HCT116 (cell line): Measurements from ENCODE around the gene HIC1. TPM values are rescaled to one million over a fixed set of nuclear protein-coding genes. Genes with fewer than 3 reads are reported as not detected.

Experiments
- ATAC-seq: fragments of 200-7000 bp; cut with Tn5 transposase; 2 replicates; pipeline ENCODE4 v1.9.1; 2020; ENCODE audit warnings: mild to moderate bottlenecking, moderate library complexity
- BruUV-seq: library from RNA; stranded (reverse); fragments of 400-500 nt; replicated peaks from 2 replicates; lab custom pipeline; 2021; lab: Mats Ljungman, UMichigan
- CTCF ChIA-PET: fragments of 300-600 bp; sonication (Branson Sonifier 250); formaldehyde crosslinking; loops from one replicate; lab custom pipeline; 2021; ENCODE audit warnings: antibody characterized with exemption; lab: Charles Lee
- POLR2A ChIA-PET: fragments of 300-600, 350-600 bp; sonication (Branson Sonifier 250); formaldehyde crosslinking; loops from one replicate; lab custom pipeline; 2021; ENCODE audit warnings: antibody characterized with exemption; lab: Charles Lee
- RAD21 ChIA-PET, 2 experiments: fragments of 300-600 bp; sonication (Branson Sonifier 250); formaldehyde crosslinking; loops; one replicate each; lab custom pipeline; 2023; ENCODE audit warnings: low total read pairs in 2 of 2; ENCODE audit not compliant: uncharacterized antibody in 2 of 2, unreplicated experiment in 2 of 2, low non-redundant PET in 1 of 2; lab: Charles Lee
- DNase-seq: peaks from one replicate; pipeline ENCODE4 v3.0.0-alpha.2; 2010; ENCODE audit warnings: low read depth, low spot score
- H2AFZ ChIP-seq: fragments of 200-600 bp; shearing (Covaris generic), sonication (generic); 2 replicates; pipeline ENCODE4 v1.6.1; 2017; ENCODE audit warnings: low read depth, mixed run types, mixed read lengths, antibody characterized with exemption, low read length; ENCODE audit not compliant: poor library complexity, severe bottlenecking
- H3K27ac ChIP-seq: 2 replicates; pipeline ENCODE4 v1.5.1; 2012; ENCODE audit warnings: low read depth, low read length
- H3K27me3 ChIP-seq: fragments of 200-600 bp; sonication (generic); 2 replicates; pipeline ENCODE4 v1.6.1; 2016; ENCODE audit warnings: mixed run types, low read length, mixed read lengths; ENCODE audit not compliant: insufficient read depth
- H3K36me3 ChIP-seq, 2 experiments: fragments of 200-500 bp in 1 of 2; fragments of 200-600 bp in 1 of 2; sonication (Bioruptor generic) in 1 of 2; sonication (generic) in 1 of 2; 2 replicates each; pipeline versions ENCODE4 v1.5.1 to v1.6.1; 2014 to 2016; ENCODE audit warnings: low read length in 2 of 2, inconsistent platforms in 1 of 2, mixed read lengths in 1 of 2, mixed run types in 1 of 2; ENCODE audit not compliant: insufficient read depth in 2 of 2, control insufficient read depth in 1 of 2
- H3K4me1 ChIP-seq, 2 experiments: fragments of 200-600 bp in 1 of 2; sonication (generic) in 1 of 2; 2 replicates each; pipeline versions ENCODE4 v1.5.1 to v1.6.1; 2012 to 2017; ENCODE audit warnings: low read length in 2 of 2, inconsistent platforms in 1 of 2, mild to moderate bottlenecking in 1 of 2, mixed read lengths in 1 of 2, mixed run types in 1 of 2, moderate library complexity in 1 of 2; ENCODE audit not compliant: insufficient read depth in 2 of 2, control insufficient read depth in 1 of 2
- H3K4me2 ChIP-seq: fragments of 200-600 bp; sonication (generic); 2 replicates; pipeline ENCODE4 v1.6.1; 2017; ENCODE audit warnings: mixed run types, low read length, mixed read lengths
- H3K4me3 ChIP-seq, 2 experiments: fragments of 200-600 bp in 1 of 2; sonication (generic) in 1 of 2; replicated peaks in 1 of 2; 2 replicates each; pipeline ENCODE4 v1.5.1; 2011 to 2016; ENCODE audit warnings: low read length in 2 of 2, control low read depth in 1 of 2, low read depth in 1 of 2, mild to moderate bottlenecking in 1 of 2, mixed read lengths in 1 of 2, mixed run types in 1 of 2
- H3K79me2 ChIP-seq: fragments of 200-600 bp; sonication (generic); 2 replicates; pipeline ENCODE4 v1.6.1; 2017; ENCODE audit warnings: mild to moderate bottlenecking, mixed run types, low read length, moderate library complexity, mixed read lengths; ENCODE audit not compliant: insufficient read depth
- H3K9ac ChIP-seq: fragments of 200-600 bp; sonication (generic); 2 replicates; pipeline ENCODE4 v1.6.1; 2016; ENCODE audit warnings: low read length, mixed read lengths
- H3K9me2 ChIP-seq: fragments of 200-600 bp; sonication (generic), shearing (Covaris generic); 2 replicates; pipeline ENCODE4 v1.6.1; 2017; ENCODE audit warnings: mixed run types, mild to moderate bottlenecking, moderate library complexity; ENCODE audit not compliant: insufficient read depth
- H3K9me3 ChIP-seq, 2 experiments: fragments of 200-500 bp in 1 of 2; fragments of 200-600 bp in 1 of 2; sonication (Bioruptor generic) in 1 of 2; sonication (generic) in 1 of 2; 2 replicates each; pipeline ENCODE4 v1.6.1; 2014 to 2017; ENCODE audit warnings: low read length in 2 of 2, mixed read lengths in 2 of 2, inconsistent platforms in 1 of 2, low read depth in 1 of 2, mild to moderate bottlenecking in 1 of 2, mixed run types in 1 of 2, moderate library complexity in 1 of 2; ENCODE audit not compliant: control insufficient read depth in 1 of 2, insufficient read depth in 1 of 2
- H4K20me1 ChIP-seq: fragments of 200-600 bp; sonication (generic), shearing (Covaris generic); 2 replicates; pipeline ENCODE4 v1.6.1; 2017; ENCODE audit warnings: mixed run types, mild to moderate bottlenecking, moderate library complexity; ENCODE audit not compliant: insufficient read depth
- EGR1 ChIP-seq: IDR thresholded peaks from 2 replicates; pipeline ENCODE4 v1.6.1; 2012; ENCODE audit warnings: low read depth
- EZH2phosphoT487 ChIP-seq: fragments of 200-600 bp; IDR thresholded peaks from 2 replicates; pipeline ENCODE4 v1.6.1; 2018; ENCODE audit warnings: antibody characterized with exemption, borderline replicate concordance
- RAD21 ChIP-seq: IDR thresholded peaks from 2 replicates; pipeline ENCODE4 v1.6.1; 2012; ENCODE audit warnings: low read depth, mild to moderate bottlenecking
- YY1 ChIP-seq: IDR thresholded peaks from 2 replicates; pipeline ENCODE4 v1.6.1; 2011; ENCODE audit warnings: low read length, low read depth, moderate library complexity, mild to moderate bottlenecking; ENCODE audit not compliant: insufficient replicate concordance; ENCODE audit errors: extremely low read depth
- intact Hi-C: fragments of 100-400 bp; cut with micrococcal nuclease; formaldehyde crosslinking; loops from 2 replicates; pipeline ENCODE4 v1.10.0; 2022
- total RNA-seq: library from RNA; stranded (reverse); gene quantifications from one replicate; pipeline ENCODE4 v1.2.1, GENCODE V29; 2021; ENCODE audit not compliant: unreplicated experiment
- TF ChIP-seq, protein P1 (sequence below), 3 experiments: fragments of 200-600 bp in 1 of 3; sonication (generic) in 1 of 3; IDR thresholded peaks in 2 of 3; conservative IDR thresholded peaks in 1 of 3; 2 replicates each; pipeline ENCODE4 v1.5.1; 2012 to 2017; ENCODE audit warnings: low read depth in 2 of 3, low read length in 2 of 3, antibody characterized with exemption in 1 of 3, borderline replicate concordance in 1 of 3, control low read depth in 1 of 3, mild to moderate bottlenecking in 1 of 3, mixed read lengths in 1 of 3, mixed run types in 1 of 3, moderate library complexity in 1 of 3; ENCODE audit not compliant: insufficient read depth in 1 of 3
- TF ChIP-seq, protein P2 (sequence below): IDR thresholded peaks from 2 replicates; pipeline ENCODE4 v1.6.1; 2012; ENCODE audit warnings: low read depth

HIC1 gene
- total RNA-seq, 1 experiment from 2014 or later, result 0.64 TPM

DNA sequence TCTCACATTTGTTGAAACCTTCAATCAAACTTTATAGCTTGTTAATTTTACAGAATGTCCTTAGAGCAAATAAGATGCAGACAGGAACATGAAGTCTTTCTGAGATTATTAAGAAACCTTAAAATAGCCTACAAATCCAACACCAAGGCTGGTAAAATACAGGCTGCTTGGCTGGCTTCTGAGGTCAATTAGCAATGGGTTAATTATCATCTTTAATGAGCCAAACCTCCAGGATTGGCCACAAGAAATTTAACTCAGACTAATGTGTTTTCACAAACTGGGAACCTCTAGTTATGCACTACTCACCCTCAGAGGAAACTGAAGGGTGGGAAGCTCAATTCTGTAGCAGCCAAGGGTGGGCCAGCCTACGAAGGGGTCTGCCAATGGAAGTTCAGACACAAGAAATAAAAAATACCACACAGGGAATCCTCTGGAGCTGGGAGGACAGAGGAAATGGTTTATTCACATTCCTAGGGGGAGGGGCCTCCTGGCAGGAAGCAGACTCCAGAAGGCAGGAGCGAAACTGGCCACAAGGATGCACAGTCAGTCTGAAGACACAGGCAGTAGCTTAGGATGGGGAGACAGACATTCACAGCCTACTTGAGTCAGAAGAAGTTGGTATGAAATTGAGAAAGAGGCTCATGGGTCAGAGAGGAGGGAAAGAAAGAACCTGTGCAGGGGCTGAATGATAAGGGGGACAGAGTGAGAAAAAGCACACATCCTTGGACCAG is 36.1 kb downstream of the HIC1 start:
- TF ChIP-seq EZH2phosphoT487, result no peak
- no peak for TF ChIP-seq RAD21
- TF ChIP-seq EGR1, result no peak
- TF ChIP-seq, protein P1, sequence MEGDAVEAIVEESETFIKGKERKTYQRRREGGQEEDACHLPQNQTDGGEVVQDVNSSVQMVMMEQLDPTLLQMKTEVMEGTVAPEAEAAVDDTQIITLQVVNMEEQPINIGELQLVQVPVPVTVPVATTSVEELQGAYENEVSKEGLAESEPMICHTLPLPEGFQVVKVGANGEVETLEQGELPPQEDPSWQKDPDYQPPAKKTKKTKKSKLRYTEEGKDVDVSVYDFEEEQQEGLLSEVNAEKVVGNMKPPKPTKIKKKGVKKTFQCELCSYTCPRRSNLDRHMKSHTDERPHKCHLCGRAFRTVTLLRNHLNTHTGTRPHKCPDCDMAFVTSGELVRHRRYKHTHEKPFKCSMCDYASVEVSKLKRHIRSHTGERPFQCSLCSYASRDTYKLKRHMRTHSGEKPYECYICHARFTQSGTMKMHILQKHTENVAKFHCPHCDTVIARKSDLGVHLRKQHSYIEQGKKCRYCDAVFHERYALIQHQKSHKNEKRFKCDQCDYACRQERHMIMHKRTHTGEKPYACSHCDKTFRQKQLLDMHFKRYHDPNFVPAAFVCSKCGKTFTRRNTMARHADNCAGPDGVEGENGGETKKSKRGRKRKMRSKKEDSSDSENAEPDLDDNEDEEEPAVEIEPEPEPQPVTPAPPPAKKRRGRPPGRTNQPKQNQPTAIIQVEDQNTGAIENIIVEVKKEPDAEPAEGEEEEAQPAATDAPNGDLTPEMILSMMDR (IDR thresholded peaks at IDR 0.05 in 2 of 3, conservative IDR thresholded peaks at IDR 0.05 in 1 of 3; ENCODE audit: borderline replicate concordance in 1 of 3, insufficient read depth in 1 of 3, low read depth in 2 of 3, low read length in 2 of 3), result peak in 1 of 3 experiments; percentile 22; a peak in 1 of 6 replicates
- TF ChIP-seq YY1, result no peak
- CTCF ChIA-PET, result no interaction called here
- Histone ChIP-seq H3K27ac (no peak overlapping the region), H2AFZ (no peak overlapping the region), H3K9ac (no peak overlapping the region), H3K79me2 (no peaks in the 10 kb centered on the region), H4K20me1 (no peaks in the 10 kb centered on the region), H3K4me2 (no peak overlapping the region), H3K9me3 (no peaks in the 10 kb centered on the region), H3K4me1 (peaks cover 6% of the 10 kb centered on the region in 2 experiments; a peak in 3 of 4 replicates), H3K4me3 (no peak overlapping the region), H3K9me2 (no peaks in the 10 kb centered on the region), H3K36me3 (no peaks in the 10 kb centered on the region), H3K27me3 (no peaks in the 10 kb centered on the region)
- intact Hi-C loops, result no loop called here
- ATAC-seq (peak; percentile 81), DNase-seq (no peak)
- POLR2A ChIA-PET, result no interaction called here
- BruUV-seq, result no TSS peak
- RAD21 ChIA-PET, result interaction anchor here in 1 of 2 experiments (0.5 to 0.6 kb wide), 2 partner anchors 27 to 141 kb away, joined by 4 to 6 read pairs; no protein-coding TSS in a partner anchor

DNA sequence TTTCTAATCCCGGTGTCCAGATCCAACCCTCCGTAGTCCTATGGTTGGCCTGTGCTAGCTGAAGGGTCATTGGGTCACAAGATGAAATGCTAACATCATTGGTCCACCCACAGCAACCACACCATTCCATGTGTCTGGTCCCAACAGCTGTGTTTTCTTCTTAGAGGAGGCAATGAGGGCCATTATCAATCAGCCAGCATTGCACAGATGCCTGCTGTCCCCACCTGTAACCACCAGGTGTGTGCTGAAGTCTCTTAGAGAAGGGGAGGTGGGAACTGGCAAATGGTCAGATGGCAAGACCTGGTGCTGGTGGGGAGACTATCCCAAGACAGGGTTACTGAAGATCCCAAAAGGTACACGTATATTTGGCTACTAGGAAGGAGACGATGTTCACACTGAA is 37.4 kb downstream of the HIC1 start:
- TF ChIP-seq, protein P2, sequence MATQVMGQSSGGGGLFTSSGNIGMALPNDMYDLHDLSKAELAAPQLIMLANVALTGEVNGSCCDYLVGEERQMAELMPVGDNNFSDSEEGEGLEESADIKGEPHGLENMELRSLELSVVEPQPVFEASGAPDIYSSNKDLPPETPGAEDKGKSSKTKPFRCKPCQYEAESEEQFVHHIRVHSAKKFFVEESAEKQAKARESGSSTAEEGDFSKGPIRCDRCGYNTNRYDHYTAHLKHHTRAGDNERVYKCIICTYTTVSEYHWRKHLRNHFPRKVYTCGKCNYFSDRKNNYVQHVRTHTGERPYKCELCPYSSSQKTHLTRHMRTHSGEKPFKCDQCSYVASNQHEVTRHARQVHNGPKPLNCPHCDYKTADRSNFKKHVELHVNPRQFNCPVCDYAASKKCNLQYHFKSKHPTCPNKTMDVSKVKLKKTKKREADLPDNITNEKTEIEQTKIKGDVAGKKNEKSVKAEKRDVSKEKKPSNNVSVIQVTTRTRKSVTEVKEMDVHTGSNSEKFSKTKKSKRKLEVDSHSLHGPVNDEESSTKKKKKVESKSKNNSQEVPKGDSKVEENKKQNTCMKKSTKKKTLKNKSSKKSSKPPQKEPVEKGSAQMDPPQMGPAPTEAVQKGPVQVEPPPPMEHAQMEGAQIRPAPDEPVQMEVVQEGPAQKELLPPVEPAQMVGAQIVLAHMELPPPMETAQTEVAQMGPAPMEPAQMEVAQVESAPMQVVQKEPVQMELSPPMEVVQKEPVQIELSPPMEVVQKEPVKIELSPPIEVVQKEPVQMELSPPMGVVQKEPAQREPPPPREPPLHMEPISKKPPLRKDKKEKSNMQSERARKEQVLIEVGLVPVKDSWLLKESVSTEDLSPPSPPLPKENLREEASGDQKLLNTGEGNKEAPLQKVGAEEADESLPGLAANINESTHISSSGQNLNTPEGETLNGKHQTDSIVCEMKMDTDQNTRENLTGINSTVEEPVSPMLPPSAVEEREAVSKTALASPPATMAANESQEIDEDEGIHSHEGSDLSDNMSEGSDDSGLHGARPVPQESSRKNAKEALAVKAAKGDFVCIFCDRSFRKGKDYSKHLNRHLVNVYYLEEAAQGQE, result no peak
- TF ChIP-seq, protein P1 (IDR thresholded peaks at IDR 0.05 in 2 of 3, conservative IDR thresholded peaks at IDR 0.05 in 1 of 3; ENCODE audit: borderline replicate concordance in 1 of 3, insufficient read depth in 1 of 3, low read depth in 2 of 3, low read length in 2 of 3), result peak in 2 of 3 experiments; percentile 11 to 13; a peak in 1 of 6 replicates
- Histone ChIP-seq H2AFZ (no peak overlapping the region), H4K20me1 (no peaks in the 10 kb centered on the region), H3K4me2 (no peak overlapping the region), H3K9me2 (no peaks in the 10 kb centered on the region), H3K9me3 (no peaks in the 10 kb centered on the region), H3K27ac (no peak overlapping the region), H3K9ac (no peak overlapping the region), H3K79me2 (no peaks in the 10 kb centered on the region), H3K4me1 (peaks cover 6 to 9% of the 10 kb centered on the region in 2 experiments; a peak in 3 of 4 replicates), H3K4me3 (no peak overlapping the region), H3K36me3 (no peaks in the 10 kb centered on the region), H3K27me3 (no peaks in the 10 kb centered on the region)
- intact Hi-C loops, result no loop called here
- BruUV-seq, result no TSS peak
- ATAC-seq (peak; percentile 37; the same call in 1 of the 2 replicates), DNase-seq (no peak)
- RAD21 ChIA-PET, result no interaction called here
- CTCF ChIA-PET, result no interaction called here
- POLR2A ChIA-PET, result no interaction called here
